Cardiac muscle cell (in vitro differentiated cells and primary cell): ENCODE data around the gene DGUOK. TPM values are rescaled to one million over a fixed set of nuclear protein-coding genes. Genes with fewer than 3 reads are reported as not detected.

Experiments used
- DNase-seq, 2 donors: peaks; one replicate each; pipeline versions ENCODE4 v3.0.0 to v3.0.0-alpha.2; 2010 to 2017; ENCODE audit warnings: low read depth in 1 of 2, low spot score in 1 of 2
- H3K27ac ChIP-seq: fragments of 200-600 bp; sonication (generic); 2 replicates; pipeline ENCODE4 v1.5.1; 2016
- H3K27me3 ChIP-seq: fragments of 200-600 bp; sonication (generic); 2 replicates; pipeline ENCODE4 v1.6.0; 2016; ENCODE audit warnings: control low read depth
- H3K36me3 ChIP-seq: fragments of 200-600 bp; sonication (generic); 2 replicates; pipeline ENCODE4 v1.5.1; 2016; ENCODE audit warnings: control low read depth
- H3K4me1 ChIP-seq: fragments of 200-600 bp; sonication (generic); 2 replicates; pipeline ENCODE4 v1.8.1; 2017; ENCODE audit warnings: low read depth, mild to moderate bottlenecking, mixed run types
- H3K4me3 ChIP-seq: fragments of 200-600 bp; sonication (generic); 2 replicates; pipeline ENCODE4 v1.5.1; 2016; ENCODE audit warnings: mild to moderate bottlenecking
- H3K9me3 ChIP-seq: fragments of 200-600 bp; sonication (generic); 2 replicates; pipeline ENCODE4 v1.5.1; 2017; ENCODE audit warnings: low read depth, mild to moderate bottlenecking, control low read depth
- polyA plus RNA-seq: library from polyadenylated mRNA; unstranded; fragments of >200 nt; fragmentation: Nextera tagmentation; extraction: Ambion mirVana; gene quantifications from 2 replicates; pipeline ENCODE4 v1.2.1, GENCODE V29; 2016
- total RNA-seq: library from RNA; depleted of rRNA; stranded (reverse); fragments of >200 nt; gene quantifications from 2 replicates; pipeline ENCODE4 v1.2.3, GENCODE V29; 2016
- TF ChIP-seq, protein P1 (sequence below): IDR thresholded peaks from 2 replicates; pipeline ENCODE4 v1.5.1; 2012; ENCODE audit warnings: low read depth, mild to moderate bottlenecking, low read length

DGUOK gene
- total and polyA plus RNA-seq, 2 experiments from 2014 or later: 51.9 to 127 TPM

DNA sequence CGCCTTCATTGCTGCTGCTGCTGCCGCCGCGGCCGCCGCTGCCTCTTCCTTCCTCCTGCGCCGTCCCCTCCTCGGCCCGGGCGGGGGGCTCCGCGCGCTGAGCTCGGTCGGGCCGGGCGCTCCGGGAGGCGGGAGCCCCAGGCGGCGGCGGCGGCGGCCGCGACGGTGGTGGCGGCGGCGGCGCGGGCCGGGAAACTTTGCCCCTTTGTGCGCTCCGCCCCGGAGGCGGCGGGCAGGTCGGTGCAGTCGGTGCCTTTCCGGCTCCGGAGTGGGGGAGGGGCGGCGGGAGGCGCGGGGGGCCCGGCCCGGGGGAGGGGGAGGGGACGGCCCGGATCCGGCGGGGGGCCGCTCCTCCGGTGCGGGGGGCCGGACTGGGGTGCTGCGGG, 58.2 kb downstream of the DGUOK start:
- H3K27me3 ChIP-seq: peaks cover 15% of the 10 kb centered on the region
- H3K4me3 ChIP-seq: peak overlapping the region; percentile 35
- H3K9me3 ChIP-seq: no peaks in the 10 kb centered on the region
- H3K36me3 ChIP-seq: no peaks in the 10 kb centered on the region
- peaks cover 59% of the 10 kb centered on the region for H3K4me1 ChIP-seq
- TF ChIP-seq, protein P1, sequence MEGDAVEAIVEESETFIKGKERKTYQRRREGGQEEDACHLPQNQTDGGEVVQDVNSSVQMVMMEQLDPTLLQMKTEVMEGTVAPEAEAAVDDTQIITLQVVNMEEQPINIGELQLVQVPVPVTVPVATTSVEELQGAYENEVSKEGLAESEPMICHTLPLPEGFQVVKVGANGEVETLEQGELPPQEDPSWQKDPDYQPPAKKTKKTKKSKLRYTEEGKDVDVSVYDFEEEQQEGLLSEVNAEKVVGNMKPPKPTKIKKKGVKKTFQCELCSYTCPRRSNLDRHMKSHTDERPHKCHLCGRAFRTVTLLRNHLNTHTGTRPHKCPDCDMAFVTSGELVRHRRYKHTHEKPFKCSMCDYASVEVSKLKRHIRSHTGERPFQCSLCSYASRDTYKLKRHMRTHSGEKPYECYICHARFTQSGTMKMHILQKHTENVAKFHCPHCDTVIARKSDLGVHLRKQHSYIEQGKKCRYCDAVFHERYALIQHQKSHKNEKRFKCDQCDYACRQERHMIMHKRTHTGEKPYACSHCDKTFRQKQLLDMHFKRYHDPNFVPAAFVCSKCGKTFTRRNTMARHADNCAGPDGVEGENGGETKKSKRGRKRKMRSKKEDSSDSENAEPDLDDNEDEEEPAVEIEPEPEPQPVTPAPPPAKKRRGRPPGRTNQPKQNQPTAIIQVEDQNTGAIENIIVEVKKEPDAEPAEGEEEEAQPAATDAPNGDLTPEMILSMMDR: no peak
- peak overlapping the region; percentile 74 for H3K27ac ChIP-seq
- DNase-seq: no peak

DNA sequence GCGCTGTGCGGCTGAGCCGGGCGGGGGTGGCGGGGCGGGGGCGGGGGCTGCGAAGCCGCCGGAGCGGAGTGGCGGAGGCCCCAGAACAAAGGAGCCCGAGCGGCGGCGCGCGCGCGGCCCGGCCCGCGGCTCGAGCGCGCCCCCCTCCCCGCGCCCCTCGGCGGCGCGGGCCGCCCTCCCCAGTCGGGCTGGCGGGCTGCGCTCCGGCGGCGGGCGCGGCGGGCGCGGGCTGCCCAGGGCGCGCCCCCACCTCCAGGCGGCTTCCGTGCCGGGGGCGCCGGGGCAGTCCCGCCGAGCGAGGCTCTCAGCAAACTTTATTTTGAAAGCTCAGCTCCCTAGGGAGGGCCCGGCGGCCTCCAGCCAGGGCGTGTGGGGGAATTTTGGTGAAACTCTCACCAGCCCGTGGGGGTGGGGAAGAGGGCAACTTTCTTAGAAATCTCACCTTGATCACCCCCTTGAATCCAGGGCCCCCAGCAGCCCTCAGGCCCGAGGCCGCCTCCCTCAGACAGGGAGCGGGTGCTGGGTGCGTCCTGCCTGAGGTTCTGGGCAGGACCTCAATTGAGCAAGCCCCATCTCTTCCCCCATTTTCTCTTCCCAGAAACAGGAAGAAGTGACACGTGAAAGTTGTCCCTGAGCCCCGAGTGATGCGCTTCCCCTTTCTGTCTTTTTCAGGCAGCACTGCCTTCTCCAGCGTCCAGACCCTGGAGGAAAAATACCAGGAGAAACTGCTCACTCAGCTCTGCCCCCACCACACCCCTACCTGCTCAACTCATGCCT, 58.8 kb downstream of the DGUOK start:
- TF ChIP-seq, protein P1: no peak
- H3K9me3 ChIP-seq: no peaks in the 10 kb centered on the region
- peak overlapping the region; percentile 42 for H3K4me3 ChIP-seq
- peaks cover 56% of the 10 kb centered on the region for H3K4me1 ChIP-seq
- DNase-seq: peak; percentile 43 to 63
- peaks cover 9% of the 10 kb centered on the region for H3K27me3 ChIP-seq
- H3K36me3 ChIP-seq: no peaks in the 10 kb centered on the region
- peak overlapping the region; percentile 74 for H3K27ac ChIP-seq

DNA sequence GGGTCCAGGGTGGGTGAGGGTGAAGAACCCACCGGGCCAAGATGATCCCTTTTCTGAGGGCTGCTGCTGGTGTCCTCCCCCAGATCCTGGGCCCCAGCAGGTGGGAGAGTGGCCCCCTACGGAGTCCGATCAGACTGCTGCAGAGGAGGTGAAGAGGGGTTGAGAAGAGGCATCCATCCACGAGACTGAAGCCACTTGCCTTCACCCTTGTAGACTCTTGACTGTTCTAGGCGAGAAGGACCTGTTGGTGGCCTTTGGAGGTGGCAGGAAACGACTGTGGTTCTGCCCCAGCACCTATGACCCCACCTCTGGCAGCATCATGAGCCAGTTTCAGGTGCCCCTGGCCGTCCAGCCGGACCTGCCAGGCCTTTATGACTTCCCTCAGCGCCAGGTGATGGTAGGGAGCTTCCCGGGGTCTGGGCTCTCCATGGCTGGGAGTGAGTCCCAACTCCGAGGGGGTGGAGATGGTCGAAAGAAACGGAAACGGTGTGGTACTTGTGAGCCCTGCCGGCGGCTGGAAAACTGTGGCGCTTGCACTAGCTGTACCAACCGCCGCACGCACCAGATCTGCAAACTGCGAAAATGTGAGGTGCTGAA, 59.5 kb downstream of the DGUOK start:
- H3K4me1 ChIP-seq: peaks cover 49% of the 10 kb centered on the region

DNA sequence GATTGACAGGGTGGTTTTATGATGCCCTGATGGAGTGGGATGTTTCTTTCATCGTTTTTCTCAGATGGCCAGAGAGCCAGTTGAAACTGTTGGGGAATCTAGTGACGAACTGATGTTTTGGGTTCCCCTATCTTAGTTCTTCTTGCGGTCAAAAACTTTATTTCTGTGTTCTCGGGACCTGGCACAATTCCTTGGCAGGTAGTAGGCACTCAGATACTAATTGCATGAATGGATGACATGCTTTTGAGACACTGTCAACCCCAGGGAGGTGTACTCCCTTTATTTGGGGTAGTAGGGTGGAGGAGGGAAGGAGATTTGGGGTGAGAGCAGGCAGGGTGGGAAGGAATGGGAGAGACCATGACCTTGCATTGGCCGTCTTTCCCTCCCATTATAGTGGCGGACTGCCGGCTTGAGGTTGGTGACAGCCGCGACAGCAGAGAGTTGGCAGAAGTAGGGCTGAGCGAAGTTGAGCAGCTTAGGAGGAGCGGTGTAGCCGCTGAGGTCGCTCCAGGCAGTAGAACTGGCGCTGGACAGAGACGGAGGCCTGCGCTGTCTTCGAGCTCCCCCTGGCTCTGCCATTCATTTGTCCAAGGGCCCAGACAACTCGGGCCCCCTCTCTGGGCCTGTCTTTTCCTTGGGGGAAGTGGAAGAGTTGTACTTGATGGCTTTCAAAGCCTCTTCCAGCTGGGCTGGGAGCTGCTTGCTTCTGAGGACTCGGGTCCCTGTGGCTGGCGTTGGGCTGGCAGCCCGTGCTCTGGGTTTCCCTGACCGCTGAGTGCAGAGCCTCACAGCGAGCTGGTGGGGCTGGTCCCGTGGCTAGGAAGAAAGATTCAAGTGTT, 60.6 kb downstream of the DGUOK start:
- Histone ChIP-seq H3K27ac (no peak overlapping the region), H3K4me3 (no peak overlapping the region), H3K4me1 (peaks cover 41% of the 10 kb centered on the region), H3K27me3 (peaks cover 3% of the 10 kb centered on the region), H3K36me3 (no peaks in the 10 kb centered on the region), H3K9me3 (no peaks in the 10 kb centered on the region)
- TF ChIP-seq, protein P1: peak; percentile 41
- peak; percentile 42 to 60 for DNase-seq

More for the DNA sequence above, 59.5 kb downstream of the DGUOK start:
- Histone ChIP-seq H3K36me3 (no peaks in the 10 kb centered on the region), H3K27me3 (peaks cover 7% of the 10 kb centered on the region), H3K9me3 (no peaks in the 10 kb centered on the region), H3K4me3 (peak overlapping the region; percentile 42), H3K27ac (no peak overlapping the region)
- TF ChIP-seq, protein P1: no peak
- no peak for DNase-seq

DNA sequence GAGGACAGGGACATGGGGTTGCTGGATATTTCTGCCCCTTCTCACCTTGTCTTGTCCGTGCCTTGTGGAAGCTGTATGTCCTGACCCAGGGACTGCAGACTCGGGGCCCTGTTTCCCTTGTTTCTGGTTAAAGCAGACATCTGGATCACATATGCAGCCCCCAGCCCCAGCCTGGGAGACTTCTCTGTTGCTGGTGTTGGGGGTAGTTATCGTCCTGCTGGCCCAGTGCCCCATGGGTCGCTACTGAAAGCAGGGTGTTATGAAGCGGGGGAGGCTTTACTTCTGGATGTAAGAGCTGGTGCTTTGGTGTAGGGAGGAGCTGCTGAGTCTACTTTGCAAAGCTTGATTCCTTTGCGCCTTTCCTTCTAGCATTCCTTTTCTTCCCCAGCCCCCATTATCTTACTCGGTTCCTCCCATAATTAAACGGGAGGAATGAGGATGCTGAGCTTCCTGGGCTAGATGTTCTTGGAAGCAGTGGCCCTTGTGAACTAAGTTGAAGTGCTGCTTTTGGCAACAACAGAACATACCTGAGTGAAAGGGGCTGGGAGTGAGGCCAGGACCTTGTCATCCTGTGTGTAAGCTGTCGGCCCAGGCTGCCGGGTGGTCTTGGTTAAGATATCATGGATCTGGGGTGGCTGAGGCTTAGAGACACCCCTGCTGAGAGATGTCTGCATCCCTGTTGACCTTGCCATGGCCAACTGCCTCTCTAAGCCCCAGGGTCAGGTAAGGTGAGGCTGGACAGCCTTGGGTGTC, 61.4 kb downstream of the DGUOK start:
- H3K9me3 ChIP-seq: no peaks in the 10 kb centered on the region
- TF ChIP-seq, protein P1: no peak
- no peak overlapping the region for H3K27ac ChIP-seq
- peaks cover 39% of the 10 kb centered on the region for H3K4me1 ChIP-seq
- no peaks in the 10 kb centered on the region for H3K27me3 ChIP-seq
- peak in 1 of 2 donors; percentile 43 for DNase-seq
- H3K36me3 ChIP-seq: no peaks in the 10 kb centered on the region
- no peak overlapping the region for H3K4me3 ChIP-seq
